Measurements from ENCODE around the gene TBC1D3B.

Gene TBC1D3B

GRCh38 chr17:36117505-36118382, 58.7 kb downstream of the TBC1D3B start:
- TF ChIP-seq CTCF (conservative IDR thresholded peaks at IDR 0.05; ENCODE audit: low read length): no peak
- no peak overlapping the region for H3K4me3 ChIP-seq (ENCODE audit: low read length)
- DNase-seq (ENCODE audit: low read depth): no peak

All from AG10803 (cell line).